ENCODE results near the gene CLEC5A. TPM values are rescaled to one million over a fixed set of nuclear protein-coding genes. Genes with fewer than 3 reads are reported as not detected.

Gene CLEC5A
- total and polyA plus RNA-seq, 2 of the 8 experiments (the other 6 are each of a cell fraction or from before 2014, with no cell fraction given) = not detected

GRCh38 chr7:141978351-141978750 is 31.6 kb upstream of the CLEC5A start:
- no peak for FAIRE-seq
- no peak overlapping the region for H2BK5ac ChIP-seq (ENCODE audit: low read depth, low read length)
- 86% methylated on average over 1 of the region's 1 CpG; no CpG with 5 or more reads in 1 of the 2 experiments for WGBS, 2 experiments (ENCODE audit: extremely low coverage in 1 of 2, insufficient coverage in 1 of 2, insufficient read length in 1 of 2, insufficient replicate concordance in 2 of 2, low coverage in 1 of 2, low lambda C conversion rate in 2 of 2, missing lambda C conversion rate in 1 of 2)
- no peaks in the 10 kb centered on the region for H3K79me2 ChIP-seq (ENCODE audit: control insufficient read depth in 1 of 2, insufficient read depth in 2 of 2, low read length in 2 of 2)
- H3K4me2 ChIP-seq (ENCODE audit: insufficient read depth in 1 of 2, low read depth in 2 of 2, low read length in 2 of 2) = no peak overlapping the region
- no peak overlapping the region for H3K9ac ChIP-seq (replicated peaks in 1 of 4; ENCODE audit: extremely low read depth in 1 of 4, low read depth in 3 of 4, low read length in 3 of 4)
- H3K4ac ChIP-seq (replicated peaks; ENCODE audit: insufficient read length, low read depth, low read length) = no peak overlapping the region
- H3K27me3 ChIP-seq (replicated peaks in 1 of 4; ENCODE audit: control insufficient read depth in 3 of 4, extremely low read depth in 1 of 4, insufficient read depth in 3 of 4, low read length in 3 of 4) = no peaks in the 10 kb centered on the region
- no peak overlapping the region for H2BK20ac ChIP-seq (ENCODE audit: low read length)
- H3K36me3 ChIP-seq (ENCODE audit: control insufficient read depth in 2 of 4, insufficient read depth in 4 of 4, low read length in 3 of 4) = no peaks in the 10 kb centered on the region
- no peaks in the 10 kb centered on the region; a peak in 1 of 7 replicates for H3K4me1 ChIP-seq (replicated peaks in 1 of 4; ENCODE audit: control insufficient read depth in 3 of 4, insufficient read depth in 4 of 4, low read length in 3 of 4)
- H2BK12ac ChIP-seq (ENCODE audit: low read depth, low read length) = no peak overlapping the region
- H4K91ac ChIP-seq (replicated peaks; ENCODE audit: insufficient read length, low read length) = no peak overlapping the region
- no peaks in the 10 kb centered on the region for H3K23me2 ChIP-seq (ENCODE audit: low read depth, low read length)
- H4K20me1 ChIP-seq (replicated peaks in 1 of 2; ENCODE audit: control insufficient read depth in 1 of 2, insufficient read depth in 2 of 2, low read length in 2 of 2) = no peaks in the 10 kb centered on the region
- H2BK15ac ChIP-seq (ENCODE audit: low read length) = no peak overlapping the region
- H3K56ac ChIP-seq (replicated peaks; ENCODE audit: insufficient read length, low read depth, low read length) = no peak overlapping the region
- no peak overlapping the region for H2BK120ac ChIP-seq (replicated peaks; ENCODE audit: low read depth, low read length)
- H3K79me1 ChIP-seq (ENCODE audit: low read depth, low read length) = no peaks in the 10 kb centered on the region
- no peak overlapping the region for H4K8ac ChIP-seq (ENCODE audit: extremely low read depth, insufficient read depth, low read length)
- H3K23ac ChIP-seq (ENCODE audit: insufficient read length) = no peak overlapping the region
- H3K27ac ChIP-seq (ENCODE audit: low read depth, low read length) = no peak overlapping the region
- H2AFZ ChIP-seq (ENCODE audit: low read length) = no peak overlapping the region
- ChIA-PET POLR2A (ENCODE audit: partially characterized antibody) (no interaction called here), CTCF (ENCODE audit: partially characterized antibody) (interaction anchor here (0.9 to 5.9 kb wide), 6 partner anchors 32 to 209 kb away, joined by 3 to 72 read pairs (median 4); no protein-coding TSS in a partner anchor)
- no peak overlapping the region for H3K18ac ChIP-seq (ENCODE audit: extremely low read depth, low read length)
- no peak overlapping the region for H3K14ac ChIP-seq (ENCODE audit: insufficient read length)
- DNase-seq (ENCODE audit: low read depth in 1 of 2, low spot score in 2 of 2) = no peak
- no peak overlapping the region for H2AK5ac ChIP-seq (ENCODE audit: low read depth, low read length)
- no peak overlapping the region for H3K4me3 ChIP-seq (ENCODE audit: extremely low read depth in 1 of 4, insufficient read depth in 2 of 4, low read depth in 3 of 4, low read length in 4 of 4)
- H3K9me3 ChIP-seq (ENCODE audit: insufficient read depth in 2 of 2, low read depth in 1 of 2, low read length in 1 of 2) = no peaks in the 10 kb centered on the region
- no peak overlapping the region for H4K5ac ChIP-seq (ENCODE audit: insufficient read length, low read depth, low read length)
- no peak for TF ChIP-seq SIX5 (IDR thresholded peaks at IDR 0.05; ENCODE audit: low read depth, low read length)
- TF ChIP-seq HDAC6 (IDR thresholded peaks at IDR 0.05; ENCODE audit: low read depth, low read length) = no peak
- TF ChIP-seq, protein P1, sequence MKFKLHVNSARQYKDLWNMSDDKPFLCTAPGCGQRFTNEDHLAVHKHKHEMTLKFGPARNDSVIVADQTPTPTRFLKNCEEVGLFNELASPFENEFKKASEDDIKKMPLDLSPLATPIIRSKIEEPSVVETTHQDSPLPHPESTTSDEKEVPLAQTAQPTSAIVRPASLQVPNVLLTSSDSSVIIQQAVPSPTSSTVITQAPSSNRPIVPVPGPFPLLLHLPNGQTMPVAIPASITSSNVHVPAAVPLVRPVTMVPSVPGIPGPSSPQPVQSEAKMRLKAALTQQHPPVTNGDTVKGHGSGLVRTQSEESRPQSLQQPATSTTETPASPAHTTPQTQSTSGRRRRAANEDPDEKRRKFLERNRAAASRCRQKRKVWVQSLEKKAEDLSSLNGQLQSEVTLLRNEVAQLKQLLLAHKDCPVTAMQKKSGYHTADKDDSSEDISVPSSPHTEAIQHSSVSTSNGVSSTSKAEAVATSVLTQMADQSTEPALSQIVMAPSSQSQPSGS (IDR thresholded peaks at IDR 0.05; ENCODE audit: low read length) = no peak
- no peak for TF ChIP-seq SIRT6 (IDR thresholded peaks at IDR 0.05; ENCODE audit: low read length)
- TF ChIP-seq GABPA (IDR thresholded peaks at IDR 0.05; ENCODE audit: borderline replicate concordance, insufficient read depth, low read length) = no peak
- TF ChIP-seq, protein P2, sequence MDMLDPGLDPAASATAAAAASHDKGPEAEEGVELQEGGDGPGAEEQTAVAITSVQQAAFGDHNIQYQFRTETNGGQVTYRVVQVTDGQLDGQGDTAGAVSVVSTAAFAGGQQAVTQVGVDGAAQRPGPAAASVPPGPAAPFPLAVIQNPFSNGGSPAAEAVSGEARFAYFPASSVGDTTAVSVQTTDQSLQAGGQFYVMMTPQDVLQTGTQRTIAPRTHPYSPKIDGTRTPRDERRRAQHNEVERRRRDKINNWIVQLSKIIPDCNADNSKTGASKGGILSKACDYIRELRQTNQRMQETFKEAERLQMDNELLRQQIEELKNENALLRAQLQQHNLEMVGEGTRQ (IDR thresholded peaks at IDR 0.05; ENCODE audit: low read length) = no peak
- no peak for TF ChIP-seq GTF2F1 (IDR thresholded peaks at IDR 0.05; ENCODE audit: borderline replicate concordance, low read depth, low read length)
- no peak for TF ChIP-seq PHF8 (conservative IDR thresholded peaks at IDR 0.05; ENCODE audit: low read depth, low read length)
- no peak for TF ChIP-seq CBX5 (IDR thresholded peaks at IDR 0.05; ENCODE audit: low read depth, low read length)
- no peak for TF ChIP-seq KDM1A (IDR thresholded peaks at IDR 0.05; ENCODE audit: borderline replicate concordance, low read length)
- no peak for TF ChIP-seq JUND (IDR thresholded peaks at IDR 0.05; ENCODE audit: low read length)
- TF ChIP-seq CTBP2 (IDR thresholded peaks at IDR 0.05; ENCODE audit: borderline replicate concordance, insufficient read depth, insufficient read length, low read length) = no peak
